HUDEP-2 (cell line): ENCODE measurements around the gene SLC5A10.
"Not testable (repeated sequence)": the region's sequence is repeated elsewhere in the genome, so short reads cannot be mapped to it uniquely, and the experiment has no call there.

ENCODE experiments used
- DNase-seq, 76 experiments: peaks; one replicate each; lab custom pipeline; 2025; ENCODE audit not compliant: unreplicated experiment in 76 of 76; lab: John Stamatoyannopoulos, UW

SLC5A10 gene

DNA sequence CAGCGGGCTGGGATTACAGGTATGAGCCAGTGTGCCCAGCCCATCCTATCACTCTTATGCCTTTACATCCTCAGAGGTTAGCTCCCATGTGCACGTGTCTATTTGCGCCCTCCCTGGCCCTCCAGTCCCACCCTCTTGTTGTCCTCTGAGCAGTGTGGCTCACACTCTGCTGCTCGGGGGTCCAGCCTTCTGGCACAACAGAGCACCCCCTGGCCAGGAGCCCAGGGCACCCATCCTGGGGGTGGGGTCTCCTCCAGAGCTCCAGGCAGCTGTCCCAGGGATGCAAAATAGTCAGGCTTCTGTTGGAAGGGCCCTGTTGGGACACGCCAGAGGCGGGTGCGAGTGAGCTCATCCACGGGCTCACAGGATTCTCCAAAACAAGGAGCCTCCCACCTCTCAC is 64.3 kb downstream of the SLC5A10 start:
- DNase-seq: no peak

DNA sequence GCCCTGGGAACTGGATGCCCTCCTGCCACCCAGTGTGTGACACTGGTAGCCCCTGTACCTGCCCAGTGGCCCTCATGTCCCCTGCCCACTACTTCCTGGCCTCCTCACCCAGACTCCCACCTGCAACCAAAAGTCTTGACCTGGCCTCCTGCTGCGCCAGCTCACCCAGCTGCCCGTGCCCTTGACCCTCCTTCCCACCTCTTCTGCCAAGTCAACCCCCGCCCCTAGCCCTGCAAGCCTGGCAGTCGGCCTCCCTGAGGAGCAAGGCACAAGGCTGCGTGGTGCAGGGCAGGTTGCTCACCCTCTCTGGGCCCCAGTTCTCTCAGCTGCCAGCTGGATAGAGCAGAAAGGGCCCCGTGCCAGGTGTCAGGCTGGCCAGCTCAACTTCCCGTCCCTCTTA is 64.9 kb downstream of the SLC5A10 start:
- DNase-seq: no peak

DNA sequence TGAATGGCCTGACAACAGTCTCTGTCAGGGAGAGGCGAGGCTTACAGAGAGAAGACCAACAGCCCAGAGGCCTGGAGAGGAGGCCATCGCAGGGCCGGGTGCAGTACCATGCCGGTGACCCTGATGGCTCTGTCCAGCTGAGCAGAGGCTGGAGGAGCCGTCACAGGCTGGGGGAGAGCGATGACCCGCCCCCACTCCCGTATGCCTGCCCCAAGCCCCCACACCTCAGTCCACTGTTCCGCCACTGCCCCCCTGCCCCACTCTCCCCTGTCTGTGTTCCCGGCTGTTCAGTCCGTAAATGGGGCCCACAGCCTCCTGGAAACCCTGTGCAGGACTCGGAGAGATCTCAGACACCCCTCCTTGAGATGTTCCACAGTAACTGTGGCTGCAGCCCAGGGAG is 65.4 kb downstream of the SLC5A10 start:
- no peak for DNase-seq

DNA sequence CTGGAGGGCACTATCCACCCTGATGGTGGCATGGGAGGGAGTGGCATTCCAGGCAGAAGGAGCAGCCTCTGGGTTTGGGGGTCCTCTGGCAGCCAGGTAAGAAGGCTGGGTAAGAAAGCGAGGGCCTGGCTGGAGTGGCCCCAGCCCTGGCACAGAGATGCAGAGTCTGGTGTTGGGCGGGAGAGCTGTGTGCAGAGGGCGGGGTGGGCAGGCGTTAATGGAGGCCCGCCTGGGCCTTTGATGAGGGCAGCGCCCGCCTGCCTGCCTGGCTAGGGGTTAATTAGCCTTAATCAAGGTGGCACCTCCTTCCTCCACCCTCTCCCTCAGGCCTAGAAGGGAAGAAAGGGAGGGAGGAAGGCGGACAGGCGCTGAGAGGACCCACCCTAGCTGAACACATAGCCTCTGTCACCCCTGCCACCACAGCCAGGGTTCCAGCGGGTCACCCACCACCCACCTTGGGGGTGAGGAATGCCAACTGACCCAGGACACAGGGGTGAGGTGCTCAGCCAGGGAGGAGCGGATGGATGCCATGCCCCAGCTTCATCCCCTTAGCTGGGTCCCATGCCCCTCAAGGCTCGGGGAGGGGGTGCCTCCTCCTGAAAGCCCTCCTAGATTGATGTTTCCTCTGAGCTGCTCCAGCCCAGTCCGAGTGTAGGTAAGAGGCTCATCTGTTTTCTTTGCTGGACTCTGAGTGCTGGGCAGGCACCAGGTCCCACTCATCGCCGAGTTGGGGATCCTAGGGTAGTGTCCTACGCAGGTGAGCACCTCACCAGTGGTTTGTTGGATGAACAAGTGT is 66.0 kb downstream of the SLC5A10 start:
- DNase-seq: no peak

DNA sequence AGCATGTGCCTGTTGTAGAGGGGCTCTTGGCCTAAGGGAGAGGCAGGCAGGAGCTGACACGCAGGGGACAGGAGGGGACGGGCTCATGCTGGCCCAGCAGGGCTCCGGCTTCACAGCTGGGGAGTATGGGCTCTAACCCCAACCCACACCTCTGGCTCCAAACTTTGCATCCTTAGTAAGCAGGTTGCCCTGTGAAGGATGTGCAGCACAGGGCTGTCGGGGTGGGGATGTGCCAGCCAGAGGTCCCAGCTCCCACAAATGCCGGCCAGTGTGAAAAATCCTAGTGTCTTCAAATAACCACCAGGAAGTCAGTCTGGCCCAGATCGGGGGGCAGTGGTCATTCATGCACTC is 66.6 kb downstream of the SLC5A10 start:
- no peak for DNase-seq

DNA sequence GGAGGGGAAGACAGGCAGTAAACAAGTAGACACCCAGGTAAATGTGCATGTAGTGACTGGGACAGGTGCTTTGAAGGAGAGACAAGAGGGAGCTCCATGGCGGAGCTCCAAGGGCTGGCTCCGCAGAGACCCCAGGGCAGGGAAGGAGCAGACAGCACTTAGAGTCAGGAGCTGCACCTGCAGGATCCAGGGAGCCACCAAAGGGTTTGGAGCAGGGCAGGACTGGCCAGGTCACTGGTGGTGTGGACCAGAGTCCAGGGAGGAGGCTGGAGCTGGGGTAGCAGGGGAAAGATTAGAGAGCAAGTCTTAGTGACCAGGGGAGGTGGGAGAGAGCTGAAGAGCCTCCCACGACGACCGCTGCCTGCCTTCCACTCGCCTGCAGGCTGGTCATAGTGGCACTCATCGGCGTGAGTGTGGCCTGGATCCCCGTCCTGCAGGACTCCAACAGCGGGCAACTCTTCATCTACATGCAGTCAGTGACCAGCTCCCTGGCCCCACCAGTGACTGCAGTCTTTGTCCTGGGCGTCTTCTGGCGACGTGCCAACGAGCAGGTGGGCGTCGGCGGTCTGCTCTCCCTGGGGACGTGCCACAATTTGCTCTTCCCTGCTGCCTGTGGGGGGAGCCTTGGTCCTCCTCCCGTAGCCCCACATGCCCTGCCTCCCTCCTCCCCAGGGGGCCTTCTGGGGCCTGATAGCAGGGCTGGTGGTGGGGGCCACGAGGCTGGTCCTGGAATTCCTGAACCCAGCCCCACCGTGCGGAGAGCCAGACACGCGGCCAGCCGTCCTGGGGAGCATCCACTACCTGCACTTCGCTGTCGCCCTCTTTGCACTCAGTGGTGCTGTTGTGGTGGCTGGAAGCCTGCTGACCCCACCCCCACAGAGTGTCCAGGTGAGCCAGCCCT is 67.3 kb downstream of the SLC5A10 start:
- no peak for DNase-seq

DNA sequence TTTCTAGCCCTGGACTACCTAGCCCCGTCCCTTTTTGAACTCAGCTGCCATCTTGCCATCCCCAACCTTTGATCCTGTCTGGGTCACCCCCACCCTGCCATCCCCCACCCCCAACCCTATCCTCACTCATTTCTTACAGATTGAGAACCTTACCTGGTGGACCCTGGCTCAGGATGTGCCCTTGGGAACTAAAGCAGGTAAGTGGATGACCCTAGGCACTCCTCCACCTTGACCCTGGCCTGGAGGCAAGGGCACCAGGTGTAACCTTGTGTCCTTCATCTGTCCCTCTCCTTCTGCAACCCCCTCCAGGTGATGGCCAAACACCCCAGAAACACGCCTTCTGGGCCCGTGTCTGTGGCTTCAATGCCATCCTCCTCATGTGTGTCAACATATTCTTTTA is 68.1 kb downstream of the SLC5A10 start:
- no peak for DNase-seq

DNA sequence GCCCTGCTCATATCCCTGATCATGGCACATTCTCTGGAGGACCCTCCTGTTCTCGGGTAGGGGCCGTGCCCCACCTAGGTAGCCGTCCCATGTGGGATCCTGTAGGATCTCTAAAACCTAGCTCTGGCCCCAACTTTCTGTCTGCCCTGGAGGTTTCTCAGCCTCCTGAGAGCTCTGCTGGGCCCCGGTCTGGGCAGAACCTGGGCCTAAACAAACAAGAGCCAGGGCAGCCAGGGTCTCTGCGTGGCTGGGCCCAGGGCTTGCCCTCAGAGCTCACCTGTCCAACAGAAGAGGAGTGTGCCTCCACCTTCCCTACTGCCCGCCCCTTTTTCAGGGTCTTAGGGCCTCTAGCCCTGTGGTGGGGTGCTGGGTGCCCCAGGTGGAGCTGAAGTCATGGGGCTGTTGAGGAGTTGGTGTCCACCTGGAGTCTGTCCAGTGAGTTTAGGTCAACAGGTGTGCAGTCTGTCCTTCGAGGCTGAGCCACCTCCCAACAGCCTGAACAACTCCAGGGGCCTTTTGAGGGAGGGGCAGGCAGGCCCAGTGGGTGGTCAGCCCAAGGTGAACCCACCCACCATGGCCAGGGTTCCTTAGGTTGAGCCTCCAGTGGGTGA is 69.2 kb downstream of the SLC5A10 start:
- DNase-seq: not testable (repeated sequence)

DNA sequence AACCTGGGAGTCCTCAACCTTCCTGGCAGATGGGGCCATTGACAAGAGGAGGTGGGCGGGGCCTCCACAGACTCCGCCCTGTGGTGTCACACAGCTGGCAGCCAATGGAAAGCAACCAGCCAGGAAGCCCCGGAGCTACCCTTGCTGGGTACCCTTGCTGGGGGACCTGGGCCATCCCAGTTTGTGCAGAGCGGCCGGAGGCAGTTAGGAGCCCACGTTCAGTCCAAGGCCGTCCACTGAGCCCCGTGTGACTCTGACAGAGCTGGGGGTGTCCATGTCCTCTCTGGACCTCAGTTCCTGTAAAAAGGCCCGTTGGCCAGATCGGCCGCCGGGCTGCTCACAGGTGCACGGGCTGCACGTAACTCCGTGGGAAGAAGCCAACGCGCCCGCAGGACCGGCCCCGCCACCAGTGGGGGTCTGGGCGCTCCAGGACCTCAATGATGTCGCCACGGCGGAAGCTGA is 69.7 kb downstream of the SLC5A10 start:
- peak in 30 of 76 experiments; percentile 2 to 37 (median 16) for DNase-seq

DNA sequence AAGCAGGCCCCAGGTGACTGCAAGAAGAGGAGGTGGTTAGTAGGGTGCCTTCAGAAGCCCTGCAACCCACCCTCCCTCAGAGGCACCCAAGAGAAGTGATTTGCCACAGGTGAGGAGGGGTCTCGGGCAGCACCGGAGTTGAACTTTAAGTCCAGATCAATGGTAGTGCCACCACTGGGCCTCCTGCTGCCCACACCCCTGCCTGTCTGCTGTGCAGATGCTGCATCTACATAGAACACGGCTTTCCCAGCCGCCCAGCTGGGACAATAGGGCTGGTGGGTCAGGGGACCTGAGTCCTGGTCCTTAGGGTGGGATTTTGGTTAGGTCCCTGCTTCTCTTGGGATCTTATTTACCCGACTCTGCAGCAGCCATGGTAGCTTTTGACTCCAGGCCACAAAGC is 70.2 kb downstream of the SLC5A10 start:
- DNase-seq: no peak

DNA sequence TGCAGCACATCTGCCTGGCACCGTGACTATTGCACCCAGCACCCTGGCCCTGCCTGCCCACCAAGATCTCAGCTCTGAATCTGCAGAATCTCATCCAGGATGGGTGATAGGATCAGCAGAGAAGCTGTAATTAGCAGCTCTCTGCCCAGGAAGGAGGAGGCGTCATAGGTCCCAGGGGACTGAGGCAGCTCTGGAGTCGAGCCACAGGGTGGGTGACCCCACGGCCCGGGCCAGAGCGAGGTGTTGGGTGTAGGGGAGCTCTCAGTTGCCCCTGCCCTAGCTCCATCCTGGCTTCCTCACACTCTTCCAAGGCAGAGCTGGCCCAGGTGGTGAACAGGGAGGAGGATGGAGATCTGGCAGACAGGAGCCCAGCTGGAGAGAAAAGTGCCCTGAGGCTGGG is 70.8 kb downstream of the SLC5A10 start:
- no peak for DNase-seq

DNA sequence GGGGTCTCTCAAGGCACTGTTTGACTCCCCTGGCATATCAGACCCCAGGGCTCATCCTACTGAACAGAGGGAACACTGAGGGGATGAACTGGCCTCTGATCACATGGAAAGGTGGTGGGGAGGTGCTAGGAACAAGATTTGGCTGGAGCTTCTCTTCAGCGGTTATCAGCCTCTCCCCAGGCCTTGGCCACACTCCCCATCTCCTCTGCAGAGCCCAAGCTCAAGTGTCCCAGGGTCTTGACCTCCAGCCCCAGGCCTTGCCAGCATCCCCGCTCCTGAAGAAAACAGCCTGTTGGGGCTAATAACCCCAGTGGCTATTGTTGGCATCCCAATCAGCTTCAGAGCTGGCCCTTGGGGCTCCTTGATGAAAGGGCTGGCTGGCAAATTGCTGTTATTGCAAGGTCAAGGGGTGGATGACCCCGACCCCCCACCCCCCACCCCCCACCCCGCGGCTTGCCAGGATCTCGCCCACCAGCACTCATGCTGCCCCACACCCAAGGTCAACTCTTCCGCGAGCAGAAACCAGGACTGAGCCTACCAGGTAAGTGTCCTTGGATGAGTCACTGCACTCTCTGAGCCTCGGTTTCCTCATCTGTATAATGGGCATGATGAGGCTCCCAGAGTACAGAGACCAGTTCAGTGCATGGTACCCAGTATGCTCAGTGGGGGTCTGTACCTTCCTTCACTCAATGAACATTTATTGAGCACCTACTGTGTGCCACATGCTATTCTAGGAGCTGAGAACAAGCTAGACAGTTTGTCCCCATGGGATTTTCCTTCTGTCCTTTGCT is 71.4 kb downstream of the SLC5A10 start:
- peak in 1 of 76 experiments; percentile 5 for DNase-seq

DNA sequence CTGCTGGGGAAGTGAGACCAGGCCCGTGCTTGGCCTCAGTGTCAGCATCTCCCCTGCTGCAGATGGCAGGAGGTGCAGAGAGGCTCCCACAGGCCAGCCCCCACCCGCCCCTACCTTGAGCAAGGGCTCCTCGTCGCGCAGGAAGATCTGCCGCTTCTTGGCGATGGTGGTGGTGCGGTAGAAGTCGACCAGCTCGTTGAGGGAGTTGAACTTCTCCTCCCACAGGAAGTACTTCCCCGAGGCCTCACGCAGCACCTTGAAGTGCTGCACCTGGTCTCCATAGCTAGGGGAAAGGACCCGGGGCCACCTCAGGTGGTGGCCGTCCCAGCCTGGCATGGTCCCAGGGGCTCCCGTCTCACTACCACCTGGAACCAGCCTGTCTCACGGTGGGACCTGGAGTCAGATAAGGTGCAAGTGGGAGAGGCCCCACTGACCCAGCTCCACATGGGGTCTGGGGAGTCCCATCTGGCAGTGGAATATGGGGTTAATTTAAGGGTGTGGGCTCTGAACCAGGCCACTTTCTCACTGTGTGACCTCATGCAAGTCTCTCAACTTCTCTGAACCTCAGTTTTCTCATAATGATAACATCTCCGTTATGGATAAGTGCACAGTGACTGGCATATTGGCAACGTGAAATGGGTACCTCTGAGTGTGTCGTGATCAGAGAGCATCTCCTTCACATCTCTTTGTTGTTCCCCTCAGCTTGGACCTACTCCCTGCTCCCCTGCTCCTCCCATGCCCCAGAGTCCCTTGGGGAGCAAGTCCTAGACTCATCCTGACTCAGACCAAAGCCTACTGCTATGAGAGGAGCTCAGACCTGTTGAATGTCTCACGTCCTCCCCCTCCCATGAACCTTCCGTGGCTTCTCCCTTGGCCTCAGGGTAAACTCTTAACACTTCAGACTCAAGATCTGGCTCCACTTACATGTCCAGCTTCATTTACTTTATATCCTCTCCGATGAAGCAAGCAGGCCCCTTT is 72.4 kb downstream of the SLC5A10 start:
- DNase-seq: no peak

DNA sequence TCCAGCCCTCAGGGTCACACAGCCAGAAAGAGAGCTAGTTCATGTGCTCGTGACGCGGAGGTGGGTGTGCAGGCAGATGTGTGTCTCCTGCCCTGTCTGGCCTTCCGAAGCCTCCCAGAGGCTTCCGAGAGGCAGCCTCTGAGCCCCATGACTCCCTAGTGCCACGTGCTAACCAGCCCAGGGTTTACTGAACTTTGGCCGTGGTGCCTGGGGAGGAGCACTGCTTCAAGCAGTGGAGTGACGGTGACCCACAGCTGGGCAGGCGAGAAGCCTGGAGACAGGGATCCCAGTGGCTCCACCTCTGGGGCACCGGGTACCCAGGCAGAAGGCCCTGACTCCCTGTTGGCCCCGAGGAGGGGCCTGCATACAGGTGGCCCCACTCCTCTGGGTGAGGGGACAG is 76.7 kb downstream of the SLC5A10 start:
- DNase-seq: not testable (repeated sequence)

DNA sequence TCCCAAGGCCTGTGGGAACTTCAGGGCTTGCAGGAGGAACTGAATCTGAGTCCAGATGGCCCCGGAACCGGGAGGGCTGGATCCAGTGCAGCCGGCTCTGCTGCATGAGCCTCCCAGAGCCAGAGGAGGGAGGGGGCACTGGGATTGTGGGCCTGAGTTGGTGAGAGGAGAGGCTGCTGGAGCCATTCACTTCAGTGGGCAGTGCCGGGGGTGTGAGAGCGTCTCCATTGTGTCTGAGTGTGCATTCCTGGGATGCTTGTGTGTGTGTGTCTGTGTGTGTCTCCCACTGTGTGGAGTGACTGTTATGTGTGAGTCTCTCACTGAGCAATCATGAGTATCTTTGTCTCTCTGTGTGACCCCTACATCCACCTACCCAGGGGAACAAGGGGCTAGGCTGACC is 77.8 kb downstream of the SLC5A10 start:
- DNase-seq: not testable (repeated sequence)

DNA sequence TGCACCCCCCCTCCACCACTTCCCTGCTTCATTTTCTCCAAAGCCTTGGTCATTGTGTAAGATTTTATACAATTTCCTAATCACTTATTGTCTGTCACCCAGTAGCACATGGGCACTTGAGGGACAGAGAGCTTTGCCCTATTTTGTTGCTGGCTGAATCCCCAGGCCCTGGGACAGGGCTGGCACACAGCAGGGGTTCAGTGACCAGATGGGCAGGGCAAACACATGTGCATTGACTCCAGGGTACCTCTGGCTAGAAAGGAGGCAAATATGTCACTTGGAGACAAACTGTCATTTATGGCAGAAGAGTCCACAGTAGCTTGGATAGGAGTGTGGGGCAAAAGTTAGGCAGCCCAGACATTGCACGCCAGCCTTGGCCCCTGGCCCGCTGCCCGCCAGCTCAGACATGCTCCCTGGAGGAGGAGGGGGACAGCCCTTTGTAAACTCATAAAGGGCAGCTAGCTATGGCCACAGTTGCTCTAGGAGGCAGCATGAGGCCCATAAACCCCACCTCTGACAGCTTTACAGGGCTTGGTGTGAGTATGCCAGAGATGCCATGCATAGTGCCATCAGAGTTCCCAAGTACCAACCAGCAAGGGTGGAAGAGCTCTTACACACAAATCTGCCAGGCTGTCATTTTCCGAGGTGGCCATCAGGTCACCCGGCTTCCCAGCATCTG is 78.9 kb downstream of the SLC5A10 start:
- DNase-seq: not testable (repeated sequence)

DNA sequence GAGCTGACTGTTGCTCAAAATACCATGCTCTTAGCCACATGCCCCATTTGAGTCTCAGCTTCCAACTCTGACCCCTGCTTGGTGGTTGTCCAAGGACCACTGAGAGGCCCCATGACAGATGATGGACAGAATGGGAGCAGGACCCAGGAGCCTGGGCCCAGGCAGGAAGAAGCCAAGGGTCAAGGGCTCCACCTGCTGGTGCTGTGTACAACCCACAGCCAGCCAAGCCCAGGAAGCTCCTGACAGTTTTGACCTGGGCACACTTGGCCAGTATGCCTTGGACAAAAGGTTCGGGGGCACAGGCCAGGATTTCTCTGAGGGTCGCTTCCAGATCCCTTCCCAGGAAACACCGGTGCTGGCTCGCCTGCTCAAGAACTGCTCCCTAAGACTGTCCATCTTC is 79.8 kb downstream of the SLC5A10 start:
- DNase-seq: not testable (repeated sequence)

DNA sequence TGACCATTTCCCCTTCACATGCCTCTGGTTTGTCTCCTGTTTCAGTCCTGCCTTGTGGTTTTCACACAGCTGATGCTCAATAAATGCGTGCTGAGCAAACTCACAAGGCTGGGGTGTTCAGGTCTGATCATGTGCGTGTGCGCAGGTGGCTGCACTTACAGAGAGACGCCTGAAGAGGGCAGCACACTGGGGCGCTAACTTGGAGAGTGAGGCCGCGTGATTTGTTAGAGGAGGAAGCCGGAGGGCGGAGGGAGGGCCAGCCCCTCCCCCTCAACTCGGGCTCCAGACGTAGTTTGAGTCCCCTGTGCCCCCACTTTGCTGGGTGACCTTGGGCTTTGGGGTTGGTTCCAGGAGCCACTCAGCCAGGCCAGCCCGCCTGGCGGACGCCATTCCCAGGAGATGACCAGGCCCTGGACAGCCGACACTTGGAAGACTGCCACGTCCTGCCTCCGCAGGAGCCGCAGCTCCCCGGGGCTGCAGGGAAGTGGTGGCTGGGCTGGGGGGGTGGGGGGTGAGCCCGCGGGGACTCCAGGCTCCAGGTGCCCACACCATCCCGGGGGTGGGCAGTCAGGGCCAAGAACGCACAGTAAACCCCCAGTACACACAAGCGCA is 80.5 kb downstream of the SLC5A10 start:
- not testable (repeated sequence) for DNase-seq
